Esophagus squamous epithelium (tissue), 4 donors: ENCODE measurements around the gene MCHR1.

Experiments
- POLR2A ChIP-seq, 4 donors: fragments of 450-650 bp; IDR thresholded peaks; one replicate each; pipeline ENCODE4 v1.6.1; 2017; ENCODE audit warnings: antibody characterized with exemption in 4 of 4, mild to moderate bottlenecking in 4 of 4, moderate library complexity in 3 of 4
- TF ChIP-seq, protein P1 (sequence below), 6 experiments: fragments of 450-650 bp in 4 of 6; fragments of 200-600 bp in 2 of 6; sonication (generic) in 2 of 6; IDR thresholded peaks; one replicate each; pipeline ENCODE4 v1.5.1; 2016 to 2019; ENCODE audit warnings: antibody characterized with exemption in 6 of 6, mild to moderate bottlenecking in 4 of 6, moderate library complexity in 4 of 6

GRCh38 chr22:40674274-40674673, 5.0 kb upstream of the MCHR1 start:
- TF ChIP-seq POLR2A (IDR thresholded peaks at IDR 0.05): no peak
- TF ChIP-seq, protein P1, sequence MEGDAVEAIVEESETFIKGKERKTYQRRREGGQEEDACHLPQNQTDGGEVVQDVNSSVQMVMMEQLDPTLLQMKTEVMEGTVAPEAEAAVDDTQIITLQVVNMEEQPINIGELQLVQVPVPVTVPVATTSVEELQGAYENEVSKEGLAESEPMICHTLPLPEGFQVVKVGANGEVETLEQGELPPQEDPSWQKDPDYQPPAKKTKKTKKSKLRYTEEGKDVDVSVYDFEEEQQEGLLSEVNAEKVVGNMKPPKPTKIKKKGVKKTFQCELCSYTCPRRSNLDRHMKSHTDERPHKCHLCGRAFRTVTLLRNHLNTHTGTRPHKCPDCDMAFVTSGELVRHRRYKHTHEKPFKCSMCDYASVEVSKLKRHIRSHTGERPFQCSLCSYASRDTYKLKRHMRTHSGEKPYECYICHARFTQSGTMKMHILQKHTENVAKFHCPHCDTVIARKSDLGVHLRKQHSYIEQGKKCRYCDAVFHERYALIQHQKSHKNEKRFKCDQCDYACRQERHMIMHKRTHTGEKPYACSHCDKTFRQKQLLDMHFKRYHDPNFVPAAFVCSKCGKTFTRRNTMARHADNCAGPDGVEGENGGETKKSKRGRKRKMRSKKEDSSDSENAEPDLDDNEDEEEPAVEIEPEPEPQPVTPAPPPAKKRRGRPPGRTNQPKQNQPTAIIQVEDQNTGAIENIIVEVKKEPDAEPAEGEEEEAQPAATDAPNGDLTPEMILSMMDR (IDR thresholded peaks at IDR 0.05): no peak
